Measurements from ENCODE around the gene MLYCD. TPM values are rescaled to one million over a fixed set of nuclear protein-coding genes. Genes with fewer than 3 reads are reported as not detected.

The MLYCD gene
- total and polyA plus RNA-seq, 8 donors: 4.3 to 11.2 (median 8.9) TPM

DNA sequence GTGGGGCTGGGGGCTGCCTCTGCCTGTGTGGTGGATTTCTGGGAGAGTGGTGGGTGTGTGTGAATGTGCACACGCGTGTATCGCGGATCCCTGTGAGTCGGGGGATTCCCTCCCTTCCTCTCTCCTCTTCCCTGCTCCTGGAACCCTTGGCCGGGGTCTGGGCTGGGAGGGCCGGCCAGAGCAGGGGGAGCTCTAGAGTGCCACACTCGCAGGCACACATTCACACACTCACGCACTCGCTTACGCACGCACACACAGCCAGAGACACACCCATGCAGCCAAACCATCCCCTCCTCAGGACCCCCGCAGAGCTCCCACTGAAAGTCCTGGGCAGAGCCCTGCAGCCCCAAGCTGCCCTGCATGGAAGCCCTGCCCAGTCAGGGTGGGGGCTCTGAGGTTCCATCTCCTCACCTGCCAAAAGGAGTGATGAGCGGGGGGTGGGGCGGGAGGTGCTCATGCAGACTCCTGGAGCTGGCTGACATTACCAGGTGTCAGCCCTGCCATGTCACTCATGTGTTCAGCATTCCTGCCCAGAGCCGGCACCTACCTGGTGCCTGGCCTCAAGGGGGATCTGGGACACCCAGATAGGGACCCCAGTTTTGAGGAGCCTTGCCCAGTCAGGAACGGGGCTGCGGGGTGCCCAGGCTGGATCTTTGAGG lies 71.0 kb downstream of the MLYCD start:
- Histone ChIP-seq H3K9me3 (no peaks in the 10 kb centered on the region), H3K27me3 (no peaks in the 10 kb centered on the region), H3K27ac (no peak overlapping the region), H3K4me1 (no peaks in the 10 kb centered on the region), H3K36me3 (no peaks in the 10 kb centered on the region), H3K4me3 (no peak overlapping the region)
- FAIRE-seq: no peak
- peak in 1 of 4 donors; percentile 20 for ATAC-seq
- DNase-seq: peak in 1 of 6 donors; percentile 60
- 71 to 73% methylated on average over 18 of the region's 18 CpGs for WGBS, 2 donors
- intact Hi-C loops (cut with DNase I): loop anchor here in 2 of 3 donors (5.0 to 10.0 kb wide), 3 partner anchors 75 to 205 kb away; partner anchors contain the start of gene SLC38A8 (in 1 of the 2)
- no peak for TF ChIP-seq CTCF (IDR thresholded peaks at IDR 0.05)

GRCh38 chr16:83970430-83970815 lies 71.5 kb downstream of the MLYCD start:
- Histone ChIP-seq H3K4me3 (no peak overlapping the region), H3K27ac (no peak overlapping the region), H3K4me1 (no peaks in the 10 kb centered on the region), H3K27me3 (no peaks in the 10 kb centered on the region), H3K36me3 (no peaks in the 10 kb centered on the region), H3K9me3 (no peaks in the 10 kb centered on the region)
- FAIRE-seq: no peak
- peak in 1 of 6 donors; percentile 42 for DNase-seq
- TF ChIP-seq CTCF (IDR thresholded peaks at IDR 0.05): no peak
- no peak for ATAC-seq
- intact Hi-C loops (cut with DNase I): no loop called here
- 82 to 86% methylated on average over 6 of the region's 6 CpGs for WGBS, 2 donors

GRCh38 chr16:83971165-83972130 lies 72.5 kb downstream of the MLYCD start:
- WGBS, 2 donors: 77% methylated on average over 27 of the region's 27 CpGs
- Histone ChIP-seq H3K4me3 (no peak overlapping the region), H3K4me1 (no peaks in the 10 kb centered on the region), H3K36me3 (no peaks in the 10 kb centered on the region), H3K27ac (no peak overlapping the region), H3K27me3 (no peaks in the 10 kb centered on the region), H3K9me3 (no peaks in the 10 kb centered on the region)
- ATAC-seq (no peak), DNase-seq (peak in 1 of 6 donors; percentile 49), FAIRE-seq (no peak)
- TF ChIP-seq CTCF (IDR thresholded peaks at IDR 0.05): no peak
- intact Hi-C loops (cut with DNase I): no loop called here

DNA sequence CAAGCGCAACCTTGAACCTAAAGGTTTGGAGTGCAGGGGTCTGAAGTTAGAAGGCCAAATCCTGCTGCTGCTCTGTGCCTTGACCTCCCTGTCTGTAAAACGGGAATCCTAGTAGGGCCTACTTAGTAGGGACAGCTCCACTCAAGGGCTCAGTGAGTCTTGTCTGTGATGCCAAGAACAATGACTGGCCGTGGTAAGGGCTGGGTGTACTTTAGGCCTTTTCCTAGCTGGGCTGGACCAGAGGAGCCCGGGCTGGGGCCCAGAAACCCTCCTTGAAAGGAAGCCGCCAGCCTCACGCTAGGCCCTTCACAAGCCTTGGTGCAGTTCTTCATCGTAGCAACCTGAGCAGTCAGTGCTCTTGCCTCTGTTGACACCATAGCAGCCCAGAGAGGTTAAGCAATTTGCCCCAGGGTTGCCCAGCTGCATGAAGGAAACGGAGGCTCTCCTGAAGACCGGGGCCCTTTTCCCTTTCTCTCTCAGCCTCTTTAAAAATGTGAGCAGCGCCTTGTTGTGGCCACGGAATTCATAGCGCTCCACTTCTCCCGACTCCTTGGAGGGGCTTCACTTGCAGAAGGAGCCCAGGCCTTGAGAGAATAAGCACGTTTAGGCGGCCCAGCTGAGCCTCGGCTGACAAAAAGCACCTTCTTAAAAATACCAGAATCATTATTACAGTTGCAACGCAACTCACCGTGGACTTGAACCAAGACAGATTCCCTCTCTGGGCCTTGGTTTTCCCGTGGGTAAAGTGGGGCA lies 73.5 kb downstream of the MLYCD start:
- H3K4me3 ChIP-seq: no peak overlapping the region
- no peaks in the 10 kb centered on the region for H3K9me3 ChIP-seq
- FAIRE-seq: no peak
- ATAC-seq: no peak
- H3K36me3 ChIP-seq: no peaks in the 10 kb centered on the region
- intact Hi-C loops (cut with DNase I): no loop called here
- WGBS, 2 donors: 82 to 90% methylated on average over 19 of the region's 19 CpGs
- H3K4me1 ChIP-seq: no peaks in the 10 kb centered on the region
- H3K27ac ChIP-seq: no peak overlapping the region
- no peaks in the 10 kb centered on the region for H3K27me3 ChIP-seq
- peak in 1 of 6 donors; percentile 26 for DNase-seq
- no peak for TF ChIP-seq CTCF (IDR thresholded peaks at IDR 0.05)
